K562 (cell line): ENCODE data around the gene TXNDC15. TPM values are rescaled to one million over a fixed set of nuclear protein-coding genes. Genes with fewer than 3 reads are reported as not detected.

Experiments used
- BCLAF1 ChIP-seq, 2 experiments: fragments of 450-650 bp in 1 of 2; IDR thresholded peaks; 2 replicates each; pipeline ENCODE4 v1.6.1; 2011 to 2017; ENCODE audit warnings: low read depth in 2 of 2, antibody characterized with exemption in 1 of 2, borderline replicate concordance in 1 of 2, low read length in 1 of 2, mild to moderate bottlenecking in 1 of 2, mixed read lengths in 1 of 2; ENCODE audit not compliant: control insufficient read depth in 1 of 2
- CHAMP1 ChIP-seq: fragments of 450-650 bp; IDR thresholded peaks from 2 replicates; pipeline ENCODE4 v1.6.1; 2016; ENCODE audit warnings: mild to moderate bottlenecking
- CTCFL ChIP-seq: IDR thresholded peaks from 2 replicates; pipeline ENCODE4 v1.6.1; 2011; ENCODE audit warnings: borderline replicate concordance, low read depth, mild to moderate bottlenecking, moderate library complexity, low read length; ENCODE audit not compliant: insufficient read depth, poor library complexity, severe bottlenecking
- IRF1 ChIP-seq: sonication (generic); formaldehyde crosslinking; IDR thresholded peaks from 2 replicates; pipeline ENCODE4 v1.8.0; 2022; ENCODE audit warnings: missing genetic modification reagents, mild to moderate bottlenecking, borderline replicate concordance
- JUN ChIP-seq, 2 experiments: sonication (generic) in 1 of 2; formaldehyde crosslinking in 1 of 2; IDR thresholded peaks; 2 replicates each; pipeline versions ENCODE4 v1.6.1 to v1.8.0; 2012 to 2022; ENCODE audit warnings: borderline replicate concordance in 2 of 2, mild to moderate bottlenecking in 2 of 2, improper control_type of control experiment in 1 of 2, low read depth in 1 of 2, low read length in 1 of 2, missing genetic modification reagents in 1 of 2
- NEUROD1 ChIP-seq: fragments of 150-350 bp; IDR thresholded peaks from 2 replicates; pipeline ENCODE4 v1.6.1; 2014; ENCODE audit warnings: borderline replicate concordance, low read length, low read depth; ENCODE audit not compliant: partially characterized antibody
- RBM15 ChIP-seq: fragments of 200-400 bp; formaldehyde crosslinking; IDR thresholded peaks from 2 replicates; pipeline ENCODE4 v1.6.1; 2018; ENCODE audit warnings: mild to moderate bottlenecking, low read length, moderate library complexity; ENCODE audit not compliant: insufficient read depth
- RBM39 ChIP-seq: fragments of 200-400 bp; formaldehyde crosslinking; optimal IDR thresholded peaks from 2 replicates; pipeline ENCODE3; 2018; ENCODE audit warnings: low read depth, low read length
- SREBF1 ChIP-seq: fragments of 150-350 bp; IDR thresholded peaks from 2 replicates; pipeline ENCODE4 v1.6.1; 2014; ENCODE audit warnings: antibody characterized with exemption, low read depth, low read length, borderline replicate concordance
- TFAP4 ChIP-seq: sonication (generic); formaldehyde crosslinking; IDR thresholded peaks from 2 replicates; pipeline ENCODE4 v1.8.0; 2022; ENCODE audit warnings: missing genetic modification reagents, mild to moderate bottlenecking, moderate library complexity, borderline replicate concordance
- U2AF1 ChIP-seq: fragments of 200-400 bp; formaldehyde crosslinking; optimal IDR thresholded peaks from 2 replicates; pipeline ENCODE3; 2017; ENCODE audit warnings: mild to moderate bottlenecking, low read depth, low read length, moderate library complexity
- ZEB2 ChIP-seq: fragments of 450-650 bp; IDR thresholded peaks from 2 replicates; pipeline ENCODE4 v1.6.1; 2016
- ZNF707 ChIP-seq: fragments of 250-450 bp; sonication (Bioruptor Pico); conservative IDR thresholded peaks from 2 replicates; pipeline ENCODE4 v1.8.0; 2022; ENCODE audit warnings: inconsistent platforms, mild to moderate bottlenecking, moderate library complexity
- polyA plus RNA-seq, 8 experiments: library from polyadenylated mRNA; depleted of rRNA in 4 of 8; stranded (reverse) in 5 of 8; unstranded in 3 of 8; fragments of >200 nt; fragmentation: Nextera tagmentation in 2 of 8; fragmentation: Illumina TruSeq in 1 of 8; extraction: Ambion mirVana in 2 of 8; extraction: Trizol in 1 of 8; gene quantifications; 2 replicates each; pipeline versions ENCODE4 v1.2.1 to v1.2.3, GENCODE V29; 2011 to 2014; ENCODE audit warnings: inconsistent platforms in 1 of 8, missing spikeins in 1 of 8
- total RNA-seq, 7 experiments: library from RNA; depleted of rRNA in 6 of 7; stranded (reverse); fragments of >200 nt in 6 of 7; fragmentation: Illumina TruSeq in 2 of 7; extraction: Trizol in 2 of 7; gene quantifications; 2 replicates each; pipeline versions ENCODE4 v1.2.1 to v1.2.3, GENCODE V29; 2011 to 2021; ENCODE audit warnings: low replicate concordance in 1 of 7

Gene TXNDC15
- total and polyA plus RNA-seq, 9 of the 15 experiments (the other 6 are each of a cell fraction or from before 2014, with no cell fraction given): 3.0 to 15.4 (median 12.3) TPM

- TF ChIP-seq CTCFL (peak; percentile 10), ZEB2 (no peak), BCLAF1 (IDR thresholded peaks at IDR 0.05; ENCODE audit: borderline replicate concordance in 1 of 2, control insufficient read depth in 1 of 2, low read depth in 2 of 2, low read length in 1 of 2) (0 out of 4 replicates have a peak, but pooled peaks of 1 of the 2 experiments have one; percentile 48), U2AF1 (peak; percentile 98), SREBF1 (no peak), TFAP4 (peak; percentile 78), RBM15 (no peak), NEUROD1 (no peak), ZNF707 (CRISPR knock-in tag) (no peak), CHAMP1 (no peak), RBM39 (no peak), IRF1 (CRISPR knock-in tag) (no peak), JUN (IDR thresholded peaks at IDR 0.05; ENCODE audit: borderline replicate concordance, low read depth, low read length) (0 out of 2 replicates have a peak, but pooled peaks have one; percentile 9), JUN (CRISPR knock-in tag; IDR thresholded peaks at IDR 0.05; ENCODE audit: borderline replicate concordance) (peak; percentile 91; the same call in 1 of the 2 replicates)
These were observed 28.1 kb upstream of the TXNDC15 start, which contains the start of gene C5orf24 (continued) for GRCh38 chr5:134845852-134846640.
